SK-N-SH treated with all-trans-retinoic acid at 6 μM for 48 hours (cell line): ENCODE data around the gene ETV6.
A peak's percentile ranks its signal among the peaks of the same experiment; 100 is the strongest.

ENCODE experiments used
- ATAC-seq: fragments of 200-7000 bp; cut with Tn5 transposase; 3 replicates; pipeline ENCODE4 v1.9.1; 2020; ENCODE audit warnings: mild to moderate bottlenecking, moderate library complexity
- ARNTL ChIP-seq: fragments of 450-650 bp; formaldehyde crosslinking; IDR thresholded peaks from 2 replicates; pipeline ENCODE4 v1.5.0; 2020; ENCODE audit warnings: low read depth, mild to moderate bottlenecking, moderate library complexity, borderline replicate concordance
- BACH2 ChIP-seq: fragments of 250-450 bp; sonication (Bioruptor Pico); IDR thresholded peaks from 2 replicates; pipeline ENCODE4 v1.9.0; 2021; ENCODE audit warnings: mild to moderate bottlenecking, borderline replicate concordance
- CSDC2 ChIP-seq: fragments of 250-450 bp; sonication (Bioruptor Pico); IDR thresholded peaks from 2 replicates; pipeline ENCODE4 v1.5.0; 2020; ENCODE audit warnings: mild to moderate bottlenecking, moderate library complexity
- ESRRG ChIP-seq: fragments of 250-450 bp; sonication (Bioruptor Pico); IDR thresholded peaks from 2 replicates; pipeline ENCODE4 v1.6.1; 2021; ENCODE audit warnings: mild to moderate bottlenecking
- GLIS3 ChIP-seq: fragments of 250-450 bp; sonication (Bioruptor Pico); IDR thresholded peaks from 2 replicates; pipeline ENCODE4 v1.5.0; 2020; ENCODE audit warnings: mild to moderate bottlenecking, moderate library complexity
- ISL1 ChIP-seq: fragments of 250-450 bp; sonication (Bioruptor Pico); IDR thresholded peaks from 2 replicates; pipeline ENCODE4 v2.1.2; 2022; ENCODE audit warnings: mild to moderate bottlenecking, moderate library complexity
- OSR1 ChIP-seq: fragments of 250-450 bp; sonication (Bioruptor Pico); IDR thresholded peaks from 2 replicates; pipeline ENCODE4 v1.8.0; 2022; ENCODE audit warnings: moderate library complexity, mild to moderate bottlenecking, inconsistent platforms
- PPARA ChIP-seq: fragments of 250-450 bp; sonication (Bioruptor Pico); IDR thresholded peaks from 2 replicates; pipeline ENCODE4 v1.5.0; 2020; ENCODE audit warnings: mild to moderate bottlenecking, borderline replicate concordance
- RARB ChIP-seq: fragments of 250-450 bp; sonication (Bioruptor Pico); IDR thresholded peaks from 2 replicates; pipeline ENCODE4 v1.8.0; 2021; ENCODE audit warnings: mild to moderate bottlenecking, moderate library complexity
- SNAI2 ChIP-seq: fragments of 250-450 bp; sonication (Bioruptor Pico); IDR thresholded peaks from 2 replicates; pipeline ENCODE4 v1.5.0; 2020; ENCODE audit warnings: mild to moderate bottlenecking, moderate library complexity
- TCF4 ChIP-seq: fragments of 250-450 bp; sonication (Bioruptor Pico); IDR thresholded peaks from 2 replicates; pipeline ENCODE4 v1.8.0; 2021; ENCODE audit warnings: mild to moderate bottlenecking, moderate library complexity, borderline replicate concordance
- TOX ChIP-seq: fragments of 250-450 bp; sonication (Bioruptor Pico); IDR thresholded peaks from 2 replicates; pipeline ENCODE4 v1.8.0; 2021; ENCODE audit warnings: mild to moderate bottlenecking, moderate library complexity, borderline replicate concordance
- ZC3H10 ChIP-seq: fragments of 250-450 bp; sonication (Bioruptor Pico); IDR thresholded peaks from 2 replicates; pipeline ENCODE4 v1.5.1; 2021; ENCODE audit warnings: mild to moderate bottlenecking, moderate library complexity
- ZFP3 ChIP-seq: fragments of 250-450 bp; sonication (Bioruptor Pico); IDR thresholded peaks from 2 replicates; pipeline ENCODE4 v1.5.0; 2020; ENCODE audit warnings: mild to moderate bottlenecking, moderate library complexity
- ZFP30 ChIP-seq: fragments of 450-650 bp; formaldehyde crosslinking; IDR thresholded peaks from 2 replicates; pipeline ENCODE4 v1.5.0; 2022; ENCODE audit warnings: mild to moderate bottlenecking, moderate library complexity
- ZNF565 ChIP-seq: fragments of 450-650 bp; formaldehyde crosslinking; conservative IDR thresholded peaks from 2 replicates; pipeline ENCODE4 v1.5.0; 2020; ENCODE audit warnings: low read depth, mild to moderate bottlenecking, moderate library complexity
- ZNF70 ChIP-seq: fragments of 450-650 bp; formaldehyde crosslinking; IDR thresholded peaks from 2 replicates; pipeline ENCODE4 v1.5.0; 2020; ENCODE audit warnings: mild to moderate bottlenecking, moderate library complexity
- ZNF8 ChIP-seq: fragments of 450-650 bp; formaldehyde crosslinking; IDR thresholded peaks from 2 replicates; pipeline ENCODE4 v1.5.0; 2020; ENCODE audit warnings: mild to moderate bottlenecking, moderate library complexity
- TF ChIP-seq, protein P1 (sequence below): fragments of 250-450 bp; sonication (Bioruptor Pico); IDR thresholded peaks from 2 replicates; pipeline ENCODE4 v1.5.1; 2021; ENCODE audit warnings: mild to moderate bottlenecking, moderate library complexity
- TF ChIP-seq, protein P2 (sequence below): fragments of 250-450 bp; sonication (Bioruptor Pico); IDR thresholded peaks from 2 replicates; pipeline ENCODE4 v1.8.0; 2021; ENCODE audit warnings: low read depth, mild to moderate bottlenecking, moderate library complexity, borderline replicate concordance
- TF ChIP-seq, protein P3 (sequence below): fragments of 250-450 bp; sonication (Bioruptor Pico); IDR thresholded peaks from 2 replicates; pipeline ENCODE4 v1.5.1; 2020; ENCODE audit warnings: low read depth, mild to moderate bottlenecking, moderate library complexity
- TF ChIP-seq, protein P4 (sequence below): fragments of 250-450 bp; sonication (Bioruptor Pico); IDR thresholded peaks from 2 replicates; pipeline ENCODE4 v1.5.0; 2020; ENCODE audit warnings: mild to moderate bottlenecking, moderate library complexity

The ETV6 gene

DNA sequence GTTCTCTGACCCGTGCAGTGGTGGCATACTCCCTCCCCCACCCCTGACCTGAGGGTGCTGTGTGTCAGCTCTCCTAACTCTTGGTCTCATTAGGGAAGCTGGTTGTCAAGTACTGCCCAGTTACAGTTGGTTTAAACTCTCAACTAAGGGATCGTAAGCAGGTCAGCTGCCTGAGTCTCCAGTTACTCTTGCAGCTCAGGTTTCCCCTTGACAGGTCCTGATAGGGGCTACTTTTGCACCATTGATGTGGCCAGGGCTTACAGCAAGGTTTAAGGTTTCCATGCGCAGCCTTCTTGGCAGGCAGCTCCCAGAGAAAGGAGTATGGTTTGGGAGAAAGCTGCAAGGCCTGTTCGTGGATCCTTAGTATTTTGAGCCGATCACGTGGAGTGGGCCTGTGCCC, 74.5 kb downstream of the ETV6 start (continued):
- TF ChIP-seq ZNF565 (CRISPR knock-in tag) (no peak), CSDC2 (CRISPR knock-in tag) (no peak), TCF4 (CRISPR knock-in tag) (no peak), ZFP3 (no peak), ZNF70 (CRISPR knock-in tag) (no peak), TOX (CRISPR knock-in tag) (no peak), BACH2 (CRISPR knock-in tag) (no peak), ESRRG (CRISPR knock-in tag) (no peak)

DNA sequence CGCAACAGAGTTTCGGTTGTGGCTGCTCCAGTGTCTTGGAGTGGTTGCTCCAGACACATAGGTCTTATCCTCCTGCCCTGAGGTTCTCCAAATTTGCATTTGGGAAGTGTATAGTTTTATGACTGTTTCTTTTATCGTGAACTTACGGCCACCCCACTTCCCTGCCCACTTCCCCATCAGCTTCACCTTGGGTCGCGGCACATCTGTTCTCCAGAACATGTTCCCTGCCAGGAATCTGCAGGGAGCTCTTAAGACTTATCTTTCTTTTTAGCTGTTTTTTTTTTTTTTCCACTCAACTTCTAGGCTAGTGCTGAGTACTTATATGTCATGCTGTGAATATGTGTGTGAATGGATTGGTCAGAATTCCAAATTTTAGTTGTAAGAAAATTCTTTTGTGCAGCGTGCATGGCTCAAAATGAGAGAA, 75.4 kb downstream of the ETV6 start:
- TF ChIP-seq TCF4 (CRISPR knock-in tag) (peak; percentile 16; the same call in 1 of the 2 replicates), ZNF8 (no peak)
- ATAC-seq = peak; percentile 18; the same call in 1 of the 3 replicates

DNA sequence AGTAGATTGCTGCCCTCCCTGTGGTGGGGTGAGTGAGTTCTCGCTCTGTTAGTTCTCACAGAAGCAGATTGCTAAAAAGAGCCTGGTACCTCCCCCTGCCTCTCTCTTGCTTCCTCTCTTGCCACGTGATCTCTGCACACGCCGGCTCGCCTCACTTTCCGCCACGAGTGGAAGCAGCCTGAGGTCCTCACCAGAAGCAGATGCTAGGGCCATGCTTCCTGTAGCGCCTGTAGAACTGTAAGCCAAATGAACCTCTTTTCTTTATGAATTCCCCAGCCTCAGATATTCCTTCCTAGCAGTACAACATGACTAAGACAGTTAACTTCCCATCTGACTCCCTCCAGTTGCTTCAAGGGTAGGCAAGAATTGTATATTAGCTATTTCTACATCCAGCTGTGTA, 76.2 kb downstream of the ETV6 start:
- ATAC-seq = no peak
- no peak for TF ChIP-seq ZNF565 (CRISPR knock-in tag)
- no peak for TF ChIP-seq ZFP3
- TF ChIP-seq GLIS3 = no peak
- TF ChIP-seq, protein P1, sequence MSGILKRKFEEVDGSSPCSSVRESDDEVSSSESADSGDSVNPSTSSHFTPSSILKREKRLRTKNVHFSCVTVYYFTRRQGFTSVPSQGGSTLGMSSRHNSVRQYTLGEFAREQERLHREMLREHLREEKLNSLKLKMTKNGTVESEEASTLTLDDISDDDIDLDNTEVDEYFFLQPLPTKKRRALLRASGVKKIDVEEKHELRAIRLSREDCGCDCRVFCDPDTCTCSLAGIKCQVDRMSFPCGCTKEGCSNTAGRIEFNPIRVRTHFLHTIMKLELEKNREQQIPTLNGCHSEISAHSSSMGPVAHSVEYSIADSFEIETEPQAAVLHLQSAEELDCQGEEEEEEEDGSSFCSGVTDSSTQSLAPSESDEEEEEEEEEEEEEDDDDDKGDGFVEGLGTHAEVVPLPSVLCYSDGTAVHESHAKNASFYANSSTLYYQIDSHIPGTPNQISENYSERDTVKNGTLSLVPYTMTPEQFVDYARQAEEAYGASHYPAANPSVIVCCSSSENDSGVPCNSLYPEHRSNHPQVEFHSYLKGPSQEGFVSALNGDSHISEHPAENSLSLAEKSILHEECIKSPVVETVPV (CRISPR knock-in tag) = no peak

DNA sequence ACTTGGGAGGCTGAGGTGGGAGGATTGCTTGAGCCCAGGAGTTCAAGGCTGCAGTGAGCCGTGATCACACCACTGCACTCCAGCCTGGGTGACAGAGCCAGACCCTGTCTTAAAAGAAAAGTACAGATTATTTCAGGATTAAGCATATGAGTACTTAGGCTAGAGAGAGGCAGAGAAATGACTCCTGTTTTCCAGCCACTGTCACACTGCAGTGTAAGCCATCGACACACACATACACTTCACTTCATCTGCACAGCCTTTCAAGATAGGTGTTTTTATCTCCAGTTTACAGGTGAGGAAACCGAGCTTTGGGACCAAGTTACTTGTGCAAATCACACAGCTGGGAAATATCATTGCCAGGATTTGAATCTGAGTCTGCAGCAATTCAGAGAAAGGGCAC, 77.2 kb downstream of the ETV6 start:
- TF ChIP-seq, protein P2, sequence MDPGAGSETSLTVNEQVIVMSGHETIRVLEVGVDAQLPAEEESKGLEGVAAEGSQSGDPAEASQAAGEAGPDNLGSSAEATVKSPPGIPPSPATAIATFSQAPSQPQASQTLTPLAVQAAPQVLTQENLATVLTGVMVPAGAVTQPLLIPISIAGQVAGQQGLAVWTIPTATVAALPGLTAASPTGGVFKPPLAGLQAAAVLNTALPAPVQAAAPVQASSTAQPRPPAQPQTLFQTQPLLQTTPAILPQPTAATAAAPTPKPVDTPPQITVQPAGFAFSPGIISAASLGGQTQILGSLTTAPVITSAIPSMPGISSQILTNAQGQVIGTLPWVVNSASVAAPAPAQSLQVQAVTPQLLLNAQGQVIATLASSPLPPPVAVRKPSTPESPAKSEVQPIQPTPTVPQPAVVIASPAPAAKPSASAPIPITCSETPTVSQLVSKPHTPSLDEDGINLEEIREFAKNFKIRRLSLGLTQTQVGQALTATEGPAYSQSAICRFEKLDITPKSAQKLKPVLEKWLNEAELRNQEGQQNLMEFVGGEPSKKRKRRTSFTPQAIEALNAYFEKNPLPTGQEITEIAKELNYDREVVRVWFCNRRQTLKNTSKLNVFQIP = no peak
- TF ChIP-seq ESRRG (CRISPR knock-in tag) (no peak), ZNF8 (no peak), GLIS3 (no peak), CSDC2 (CRISPR knock-in tag) (no peak), ZFP30 (no peak), ZNF565 (CRISPR knock-in tag) (no peak), ZFP3 (no peak), RARB (CRISPR knock-in tag) (no peak), ZC3H10 (CRISPR knock-in tag) (no peak), TCF4 (CRISPR knock-in tag) (no peak), ARNTL (CRISPR knock-in tag) (no peak), PPARA (CRISPR knock-in tag) (no peak), ISL1 (no peak)
- TF ChIP-seq, protein P3, sequence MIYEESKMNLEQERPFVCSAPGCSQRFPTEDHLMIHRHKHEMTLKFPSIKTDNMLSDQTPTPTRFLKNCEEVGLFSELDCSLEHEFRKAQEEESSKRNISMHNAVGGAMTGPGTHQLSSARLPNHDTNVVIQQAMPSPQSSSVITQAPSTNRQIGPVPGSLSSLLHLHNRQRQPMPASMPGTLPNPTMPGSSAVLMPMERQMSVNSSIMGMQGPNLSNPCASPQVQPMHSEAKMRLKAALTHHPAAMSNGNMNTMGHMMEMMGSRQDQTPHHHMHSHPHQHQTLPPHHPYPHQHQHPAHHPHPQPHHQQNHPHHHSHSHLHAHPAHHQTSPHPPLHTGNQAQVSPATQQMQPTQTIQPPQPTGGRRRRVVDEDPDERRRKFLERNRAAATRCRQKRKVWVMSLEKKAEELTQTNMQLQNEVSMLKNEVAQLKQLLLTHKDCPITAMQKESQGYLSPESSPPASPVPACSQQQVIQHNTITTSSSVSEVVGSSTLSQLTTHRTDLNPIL (CRISPR knock-in tag) = no peak
- TF ChIP-seq, protein P4, sequence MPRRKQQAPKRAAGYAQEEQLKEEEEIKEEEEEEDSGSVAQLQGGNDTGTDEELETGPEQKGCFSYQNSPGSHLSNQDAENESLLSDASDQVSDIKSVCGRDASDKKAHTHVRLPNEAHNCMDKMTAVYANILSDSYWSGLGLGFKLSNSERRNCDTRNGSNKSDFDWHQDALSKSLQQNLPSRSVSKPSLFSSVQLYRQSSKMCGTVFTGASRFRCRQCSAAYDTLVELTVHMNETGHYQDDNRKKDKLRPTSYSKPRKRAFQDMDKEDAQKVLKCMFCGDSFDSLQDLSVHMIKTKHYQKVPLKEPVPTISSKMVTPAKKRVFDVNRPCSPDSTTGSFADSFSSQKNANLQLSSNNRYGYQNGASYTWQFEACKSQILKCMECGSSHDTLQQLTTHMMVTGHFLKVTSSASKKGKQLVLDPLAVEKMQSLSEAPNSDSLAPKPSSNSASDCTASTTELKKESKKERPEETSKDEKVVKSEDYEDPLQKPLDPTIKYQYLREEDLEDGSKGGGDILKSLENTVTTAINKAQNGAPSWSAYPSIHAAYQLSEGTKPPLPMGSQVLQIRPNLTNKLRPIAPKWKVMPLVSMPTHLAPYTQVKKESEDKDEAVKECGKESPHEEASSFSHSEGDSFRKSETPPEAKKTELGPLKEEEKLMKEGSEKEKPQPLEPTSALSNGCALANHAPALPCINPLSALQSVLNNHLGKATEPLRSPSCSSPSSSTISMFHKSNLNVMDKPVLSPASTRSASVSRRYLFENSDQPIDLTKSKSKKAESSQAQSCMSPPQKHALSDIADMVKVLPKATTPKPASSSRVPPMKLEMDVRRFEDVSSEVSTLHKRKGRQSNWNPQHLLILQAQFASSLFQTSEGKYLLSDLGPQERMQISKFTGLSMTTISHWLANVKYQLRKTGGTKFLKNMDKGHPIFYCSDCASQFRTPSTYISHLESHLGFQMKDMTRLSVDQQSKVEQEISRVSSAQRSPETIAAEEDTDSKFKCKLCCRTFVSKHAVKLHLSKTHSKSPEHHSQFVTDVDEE (CRISPR knock-in tag) = no peak
- ATAC-seq = no peak

DNA sequence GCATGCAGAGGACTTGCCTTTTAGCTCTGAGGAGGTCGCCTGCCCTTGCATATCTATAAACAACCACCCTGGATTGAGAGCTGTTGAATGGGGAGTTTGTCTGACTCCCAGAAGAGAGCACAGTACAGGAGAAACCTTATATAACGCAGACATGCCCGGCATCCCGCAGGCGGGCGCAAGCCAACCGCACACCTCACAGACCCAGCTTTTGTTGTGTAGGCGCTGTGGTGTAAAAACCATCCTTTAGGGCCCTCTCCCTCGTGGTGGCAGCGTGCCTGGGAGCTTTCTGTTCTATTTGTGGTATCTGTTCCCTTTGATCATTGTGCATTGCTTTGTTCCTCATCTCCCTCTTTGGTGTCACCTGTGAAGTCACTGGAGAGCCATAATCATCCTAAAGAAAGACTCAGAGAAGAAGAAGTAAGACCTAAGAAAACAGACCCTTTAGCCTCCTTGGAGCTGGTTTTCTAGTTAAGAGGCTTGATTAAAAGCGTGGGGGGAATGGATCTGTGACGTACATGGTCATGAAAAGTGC, 77.7 kb downstream of the ETV6 start:
- no peak for ATAC-seq
- no peak for TF ChIP-seq CSDC2 (CRISPR knock-in tag)
- TF ChIP-seq BACH2 (CRISPR knock-in tag) = no peak
- TF ChIP-seq, protein P2 = no peak
- TF ChIP-seq SNAI2 (CRISPR knock-in tag) = no peak
- TF ChIP-seq TCF4 (CRISPR knock-in tag) = no peak
- TF ChIP-seq OSR1 = no peak
- TF ChIP-seq ZC3H10 (CRISPR knock-in tag) = no peak
- TF ChIP-seq ZFP3 = no peak
- TF ChIP-seq ZNF8 = no peak
- no peak for TF ChIP-seq ESRRG (CRISPR knock-in tag)
- no peak for TF ChIP-seq RARB (CRISPR knock-in tag)
- TF ChIP-seq, protein P1 (CRISPR knock-in tag) = no peak
- no peak for TF ChIP-seq ZNF70 (CRISPR knock-in tag)
